ENCODE results near the gene TEX2. TPM values are rescaled to one million over a fixed set of nuclear protein-coding genes. Genes with fewer than 3 reads are reported as not detected.

Gene TEX2
- total and polyA plus RNA-seq, 9 of the 15 experiments (the other 6 are each of a cell fraction or from before 2014, with no cell fraction given), result 4.1 to 27.6 (median 19.3) TPM

GRCh38 chr17:64129765-64130558 is 133.1 kb downstream of the TEX2 start, which contains the start of gene ERN1 (continued):
- TF ChIP-seq NFYB (IDR thresholded peaks at IDR 0.05; ENCODE audit: extremely low read depth, insufficient read length) (no peak), ZNF12 (CRISPR knock-in tag; IDR thresholded peaks at IDR 0.05) (no peak; the same call in 1 of the 2 replicates), HDGF (IDR thresholded peaks at IDR 0.05) (no peak), ZNF395 (CRISPR knock-in tag; IDR thresholded peaks at IDR 0.05) (0 out of 2 replicates have a peak, but pooled peaks have one; percentile 3), MLLT1 (IDR thresholded peaks at IDR 0.05) (peak in 1 of 2 experiments; percentile 59; a peak in 1 of 4 replicates), ZNF133 (CRISPR knock-in tag; IDR thresholded peaks at IDR 0.05) (no peak), RBFOX2 (IDR thresholded peaks at IDR 0.05; ENCODE audit: low read depth, low read length) (peak; percentile 99), TCF7L2 (IDR thresholded peaks at IDR 0.05; ENCODE audit: low read depth, low read length) (no peak), ZNF24 (IDR thresholded peaks at IDR 0.05) (peak; percentile 56; the same call in 1 of the 2 replicates), SOX6 (IDR thresholded peaks at IDR 0.05) (0 out of 2 replicates have a peak, but pooled peaks have one; percentile 36), ZFP91 (CRISPR knock-in tag; IDR thresholded peaks at IDR 0.05) (no peak), NFXL1 (CRISPR knock-in tag; IDR thresholded peaks at IDR 0.05) (no peak), ZNF354B (CRISPR knock-in tag; IDR thresholded peaks at IDR 0.05) (no peak), SMARCB1 (IDR thresholded peaks at IDR 0.05; ENCODE audit: insufficient read length, low read depth) (no peak), ZNF696 (CRISPR knock-in tag; conservative IDR thresholded peaks at IDR 0.05) (no peak), ZNF277 (CRISPR knock-in tag; IDR thresholded peaks at IDR 0.05; ENCODE audit: borderline replicate concordance) (no peak), ESRRB (CRISPR knock-in tag; IDR thresholded peaks at IDR 0.05; ENCODE audit: borderline replicate concordance) (no peak), PHF20 (IDR thresholded peaks at IDR 0.05; ENCODE audit: partially characterized antibody) (no peak), ZNF79 (CRISPR knock-in tag; IDR thresholded peaks at IDR 0.05; ENCODE audit: low read depth) (no peak), YBX1 (IDR thresholded peaks at IDR 0.05) (no peak), NCOA4 (IDR thresholded peaks at IDR 0.05; ENCODE audit: partially characterized antibody) (no peak), PPARD (CRISPR knock-in tag; IDR thresholded peaks at IDR 0.05) (no peak)
